Trophoblast cell (in vitro differentiated cells and primary cell): ENCODE results near the gene RPN1.

Experiments
- DNase-seq, 2 donors: peaks; one replicate each; pipeline ENCODE4 v3.0.0-alpha.2; 2016
- H2AFZ ChIP-seq: 2 replicates; pipeline ENCODE4 v1.6.1; 2013; ENCODE audit warnings: low read length, moderate library complexity, mild to moderate bottlenecking; ENCODE audit not compliant: insufficient read depth, poor library complexity
- H2AK5ac ChIP-seq: 2 replicates; pipeline ENCODE4 v1.6.1; 2013; ENCODE audit warnings: mild to moderate bottlenecking, low read length
- H2BK120ac ChIP-seq: 2 replicates; pipeline ENCODE4 v1.6.1; 2013; ENCODE audit warnings: low read length, mild to moderate bottlenecking, moderate library complexity; ENCODE audit not compliant: insufficient read depth, poor library complexity
- H2BK12ac ChIP-seq: 2 replicates; pipeline ENCODE4 v1.6.1; 2013; ENCODE audit warnings: mild to moderate bottlenecking, low read length, moderate library complexity
- H2BK5ac ChIP-seq: 2 replicates; pipeline ENCODE4 v1.6.1; 2013; ENCODE audit warnings: low read length, low read depth, moderate library complexity, mild to moderate bottlenecking; ENCODE audit not compliant: poor library complexity
- H3K14ac ChIP-seq: 2 replicates; pipeline ENCODE4 v1.6.1; 2013; ENCODE audit warnings: mild to moderate bottlenecking, low read length
- H3K18ac ChIP-seq: 2 replicates; pipeline ENCODE4 v1.6.1; 2013; ENCODE audit warnings: mild to moderate bottlenecking, low read length
- H3K23ac ChIP-seq: 2 replicates; pipeline ENCODE4 v1.6.1; 2013; ENCODE audit warnings: low read length
- H3K27ac ChIP-seq: 2 replicates; pipeline ENCODE4 v1.5.1; 2013; ENCODE audit warnings: low read depth, mild to moderate bottlenecking, inconsistent platforms, low read length, moderate library complexity
- H3K27me3 ChIP-seq: 2 replicates; pipeline ENCODE4 v1.6.1; 2013; ENCODE audit warnings: inconsistent platforms, mild to moderate bottlenecking, low read length, moderate library complexity; ENCODE audit not compliant: insufficient read depth
- H3K36me3 ChIP-seq, 2 experiments: 1 replicate in 1 of 2; 2 replicates in 1 of 2; pipeline ENCODE4 v1.6.1; 2013; ENCODE audit warnings: low read length in 2 of 2, mild to moderate bottlenecking in 2 of 2, moderate library complexity in 1 of 2; ENCODE audit not compliant: insufficient read depth in 2 of 2, control insufficient read depth in 1 of 2
- H3K4ac ChIP-seq: 2 replicates; pipeline ENCODE4 v1.6.1; 2013; ENCODE audit warnings: low read depth, mild to moderate bottlenecking, low read length, moderate library complexity
- H3K4me1 ChIP-seq, 2 experiments: 1 replicate in 1 of 2; 2 replicates in 1 of 2; pipeline ENCODE4 v1.6.1; 2013; ENCODE audit warnings: low read length in 2 of 2, mild to moderate bottlenecking in 2 of 2, moderate library complexity in 1 of 2; ENCODE audit not compliant: insufficient read depth in 2 of 2, control insufficient read depth in 1 of 2
- H3K4me2 ChIP-seq: 2 replicates; pipeline ENCODE4 v1.6.1; 2013; ENCODE audit warnings: inconsistent platforms, mild to moderate bottlenecking, low read length, moderate library complexity
- H3K4me3 ChIP-seq: 2 replicates; pipeline ENCODE4 v1.5.1; 2013; ENCODE audit warnings: mild to moderate bottlenecking, low read depth, low read length, inconsistent platforms
- H3K79me1 ChIP-seq: one replicate; pipeline ENCODE4 v1.6.1; 2013; ENCODE audit warnings: low read length
- H3K79me2 ChIP-seq: 2 replicates; pipeline ENCODE4 v1.6.1; 2013; ENCODE audit warnings: low read length, mild to moderate bottlenecking; ENCODE audit not compliant: control insufficient read depth, insufficient read depth, poor library complexity
- H3K9ac ChIP-seq: 2 replicates; pipeline ENCODE4 v1.6.1; 2013; ENCODE audit warnings: mild to moderate bottlenecking, low read length
- H3K9me3 ChIP-seq: 2 replicates; pipeline ENCODE4 v1.6.1; 2013; ENCODE audit warnings: low read depth, mild to moderate bottlenecking, control low read depth, inconsistent platforms, low read length; ENCODE audit not compliant: insufficient read depth
- H4K12ac ChIP-seq: 2 replicates; pipeline ENCODE4 v1.6.1; 2013; ENCODE audit warnings: low read depth, mild to moderate bottlenecking, low read length, moderate library complexity
- H4K8ac ChIP-seq: 2 replicates; pipeline ENCODE4 v1.6.1; 2013; ENCODE audit warnings: low read depth, mild to moderate bottlenecking, low read length, moderate library complexity
- H4K91ac ChIP-seq: one replicate; pipeline ENCODE4 v1.6.1; 2013; ENCODE audit warnings: low read depth, mild to moderate bottlenecking, low read length, moderate library complexity
- WGBS: extraction: QIAGEN DNeasy Blood & Tissue Kit; methylation state at CpG from one replicate; pipeline ENCODE4 v1.1.7; 2013; ENCODE audit warnings: missing lambda C conversion rate; ENCODE audit not compliant: insufficient read length, insufficient coverage; ENCODE audit errors: extremely low coverage; 5-methylcytosine and 5-hydroxymethylcytosine counted together

RPN1 gene

GRCh38 chr3:128614076-128614475, 36.5 kb downstream of the RPN1 start:
- H3K4me3 ChIP-seq: no peak overlapping the region
- no peak overlapping the region for H3K4me2 ChIP-seq
- H3K14ac ChIP-seq: no peak overlapping the region
- H3K9me3 ChIP-seq: peaks cover 2% of the 10 kb centered on the region
- no CpG with 5 or more reads among the region's 1 CpG for WGBS
- no peaks in the 10 kb centered on the region for H3K27me3 ChIP-seq
- no peak overlapping the region for H3K4ac ChIP-seq
- no peak overlapping the region for H2BK120ac ChIP-seq
- peaks cover 19 to 33% of the 10 kb centered on the region in 2 experiments for H3K36me3 ChIP-seq
- H3K79me2 ChIP-seq: peaks cover 2% of the 10 kb centered on the region
- no peak overlapping the region for H3K18ac ChIP-seq
- no peak overlapping the region for H3K23ac ChIP-seq
- H2BK12ac ChIP-seq: no peak overlapping the region
- no peak overlapping the region for H4K91ac ChIP-seq
- peaks cover 2 to 7% of the 10 kb centered on the region in 2 experiments for H3K4me1 ChIP-seq
- no peak overlapping the region for H4K12ac ChIP-seq
- H3K9ac ChIP-seq: no peak overlapping the region
- DNase-seq: no peak
- no peak overlapping the region for H2AK5ac ChIP-seq
- H4K8ac ChIP-seq: no peak overlapping the region
- H3K79me1 ChIP-seq: peaks cover 6% of the 10 kb centered on the region
- no peak overlapping the region for H2AFZ ChIP-seq
- no peak overlapping the region for H3K27ac ChIP-seq
- H2BK5ac ChIP-seq: no peak overlapping the region

- Histone ChIP-seq H2BK12ac (no peak overlapping the region), H2AK5ac (no peak overlapping the region), H2BK120ac (no peak overlapping the region), H3K36me3 (peaks cover 17 to 25% of the 10 kb centered on the region in 2 experiments), H3K4me3 (peak overlapping the region; percentile 8), H3K9ac (no peak overlapping the region), H3K9me3 (peaks cover 2% of the 10 kb centered on the region), H4K8ac (no peak overlapping the region), H4K91ac (no peak overlapping the region), H4K12ac (no peak overlapping the region), H3K79me1 (peaks cover 6% of the 10 kb centered on the region), H2BK5ac (no peak overlapping the region), H3K4ac (no peak overlapping the region), H2AFZ (no peak overlapping the region), H3K18ac (no peak overlapping the region), H3K27ac (no peak overlapping the region), H3K27me3 (no peaks in the 10 kb centered on the region), H3K4me1 (peaks cover 2 to 6% of the 10 kb centered on the region in 2 experiments), H3K79me2 (peaks cover 2% of the 10 kb centered on the region), H3K4me2 (no peak overlapping the region), H3K14ac (no peak overlapping the region), H3K23ac (no peak overlapping the region)
- no peak for DNase-seq
- WGBS: no CpG with 5 or more reads among the region's 16 CpGs
Observed at GRCh38 chr3:128613083-128613829, 37.4 kb downstream of the RPN1 start.

GRCh38 chr3:128610451-128611070, 40.1 kb downstream of the RPN1 start:
- Histone ChIP-seq H3K27ac (no peak overlapping the region), H4K8ac (no peak overlapping the region), H3K23ac (no peak overlapping the region), H3K4me3 (no peak overlapping the region), H3K14ac (no peak overlapping the region), H3K79me1 (peaks cover 1% of the 10 kb centered on the region), H3K4me2 (no peak overlapping the region), H2BK12ac (no peak overlapping the region), H2BK5ac (no peak overlapping the region), H2AK5ac (no peak overlapping the region), H3K9ac (no peak overlapping the region), H3K27me3 (no peaks in the 10 kb centered on the region), H4K91ac (no peak overlapping the region), H3K4me1 (peaks cover 0 to 4% of the 10 kb centered on the region in 2 experiments), H3K79me2 (no peaks in the 10 kb centered on the region), H3K9me3 (peaks cover 2% of the 10 kb centered on the region), H2BK120ac (no peak overlapping the region), H4K12ac (no peak overlapping the region), H3K4ac (no peak overlapping the region), H2AFZ (no peak overlapping the region), H3K18ac (no peak overlapping the region), H3K36me3 (peaks cover 5 to 18% of the 10 kb centered on the region in 2 experiments)
- no CpG with 5 or more reads among the region's 15 CpGs for WGBS
- peak; percentile 27 to 59 for DNase-seq

- H3K9ac ChIP-seq: peak overlapping the region; percentile 44
- H3K27me3 ChIP-seq: no peaks in the 10 kb centered on the region
- H3K14ac ChIP-seq: no peak overlapping the region
- DNase-seq: no peak
- H3K4me2 ChIP-seq: no peak overlapping the region
- peaks cover 2 to 15% of the 10 kb centered on the region in 2 experiments for H3K36me3 ChIP-seq
- no peak overlapping the region for H3K23ac ChIP-seq
- no peak overlapping the region for H3K4ac ChIP-seq
- H2BK12ac ChIP-seq: no peak overlapping the region
- no peak overlapping the region for H4K8ac ChIP-seq
- peaks cover 0 to 4% of the 10 kb centered on the region in 2 experiments for H3K4me1 ChIP-seq
- H4K12ac ChIP-seq: no peak overlapping the region
- H3K18ac ChIP-seq: no peak overlapping the region
- H3K4me3 ChIP-seq: peak overlapping the region; percentile 14
- H3K27ac ChIP-seq: no peak overlapping the region
- no peak overlapping the region for H4K91ac ChIP-seq
- WGBS: no CpG with 5 or more reads among the region's 11 CpGs
- H2AK5ac ChIP-seq: no peak overlapping the region
- no peak overlapping the region for H2BK5ac ChIP-seq
- H3K79me1 ChIP-seq: peaks cover 1% of the 10 kb centered on the region
- H2AFZ ChIP-seq: no peak overlapping the region
- H2BK120ac ChIP-seq: no peak overlapping the region
- H3K79me2 ChIP-seq: no peaks in the 10 kb centered on the region
- H3K9me3 ChIP-seq: peaks cover 2% of the 10 kb centered on the region
Observed at GRCh38 chr3:128609294-128609693, 41.3 kb downstream of the RPN1 start.
